GM04504 (cell line): ENCODE data around the gene TGFA.

Experiments
- DNase-seq: peaks from one replicate; pipeline ENCODE4 v3.0.0-alpha.2; 2012; ENCODE audit warnings: low read depth

Gene TGFA

GRCh38 chr2:70418514-70418913 lies 135.1 kb downstream of the TGFA start:
- DNase-seq, result no peak

GRCh38 chr2:70417011-70417410 lies 136.6 kb downstream of the TGFA start:
- no peak for DNase-seq

GRCh38 chr2:70412294-70413070 lies 141.1 kb downstream of the TGFA start:
- no peak for DNase-seq

GRCh38 chr2:70411483-70412125 lies 142.0 kb downstream of the TGFA start:
- DNase-seq, result no peak

- DNase-seq, result no peak
Observed at GRCh38 chr2:70403267-70404053, 150.2 kb downstream of the TGFA start.

GRCh38 chr2:70400539-70400938 lies 153.1 kb downstream of the TGFA start:
- no peak for DNase-seq

GRCh38 chr2:70399046-70399445 lies 154.6 kb downstream of the TGFA start:
- DNase-seq, result no peak
